HK-2 (cell line): ENCODE data around the gene OSCAR.

Experiments used
- DNase-seq: peaks from one replicate; pipeline ENCODE4 v3.0.0-alpha.2; 2018; ENCODE audit not compliant: unreplicated experiment

Gene OSCAR, protein sequence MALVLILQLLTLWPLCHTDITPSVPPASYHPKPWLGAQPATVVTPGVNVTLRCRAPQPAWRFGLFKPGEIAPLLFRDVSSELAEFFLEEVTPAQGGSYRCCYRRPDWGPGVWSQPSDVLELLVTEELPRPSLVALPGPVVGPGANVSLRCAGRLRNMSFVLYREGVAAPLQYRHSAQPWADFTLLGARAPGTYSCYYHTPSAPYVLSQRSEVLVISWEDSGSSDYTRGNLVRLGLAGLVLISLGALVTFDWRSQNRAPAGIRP

DNA sequence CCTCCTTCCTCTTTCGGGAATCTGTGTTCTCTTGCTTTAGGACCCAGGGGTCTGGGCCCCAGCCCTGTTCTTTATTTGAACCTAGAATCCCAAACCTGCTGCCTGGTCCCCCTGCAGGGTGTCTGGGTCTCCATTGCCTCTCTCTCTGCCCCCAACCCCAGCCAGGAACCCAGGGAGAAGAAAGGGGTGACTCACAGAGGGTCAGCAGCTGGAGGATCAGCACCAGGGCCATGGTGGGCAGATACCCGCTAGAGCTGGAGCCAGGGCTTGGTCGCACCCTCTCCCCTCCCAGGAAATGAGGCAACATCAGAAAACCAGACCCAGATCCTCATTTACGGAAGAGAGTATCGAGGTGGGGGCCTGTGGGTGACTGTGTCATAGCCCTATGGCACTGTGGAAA lies at the start of gene OSCAR:
Gene OSCAR (minus strand): TSS at position 243 of the 400 bp plus-strand sequence. CDS start 11 bp downstream, at position 232.
- DNase-seq: no peak

DNA sequence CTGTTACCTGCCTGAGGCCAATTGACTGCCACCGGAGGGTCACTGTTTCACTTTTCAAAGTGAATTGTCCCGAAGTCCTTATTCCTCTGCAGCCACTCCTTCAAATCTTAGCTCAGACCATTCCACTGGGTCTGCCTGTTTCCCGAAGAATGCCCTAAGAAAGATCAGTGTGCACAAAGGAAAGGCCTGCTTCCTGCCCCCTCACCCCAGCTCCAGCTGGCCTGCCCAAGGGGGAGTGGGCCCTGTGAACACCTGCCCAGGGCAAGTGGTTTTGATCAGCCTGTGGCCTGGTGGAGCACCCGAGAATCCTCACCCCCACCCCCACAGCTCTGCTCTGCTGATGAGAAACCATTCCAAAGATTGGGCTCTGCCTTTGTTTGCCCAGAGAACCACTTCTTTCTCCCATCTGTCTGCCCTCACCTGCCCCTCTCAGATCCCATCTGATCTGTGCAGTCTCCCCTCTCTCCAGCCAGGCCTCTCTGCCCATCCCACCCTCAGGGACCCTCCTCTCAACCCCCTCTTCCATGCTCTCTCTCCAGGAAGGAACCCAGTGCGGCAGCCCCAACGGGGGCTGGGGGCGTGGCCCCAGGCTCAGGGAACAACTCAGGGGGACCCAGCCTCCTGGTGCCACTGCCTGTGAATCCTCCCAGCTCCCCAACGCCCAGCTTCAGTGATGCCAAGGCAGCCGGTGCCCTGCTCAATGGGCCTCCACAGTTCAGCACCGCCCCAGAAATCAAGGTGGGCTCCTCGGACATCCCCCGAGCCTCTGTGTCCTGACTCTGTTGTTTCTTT lies 48.6 kb upstream of the OSCAR start:
- DNase-seq: no peak

DNA sequence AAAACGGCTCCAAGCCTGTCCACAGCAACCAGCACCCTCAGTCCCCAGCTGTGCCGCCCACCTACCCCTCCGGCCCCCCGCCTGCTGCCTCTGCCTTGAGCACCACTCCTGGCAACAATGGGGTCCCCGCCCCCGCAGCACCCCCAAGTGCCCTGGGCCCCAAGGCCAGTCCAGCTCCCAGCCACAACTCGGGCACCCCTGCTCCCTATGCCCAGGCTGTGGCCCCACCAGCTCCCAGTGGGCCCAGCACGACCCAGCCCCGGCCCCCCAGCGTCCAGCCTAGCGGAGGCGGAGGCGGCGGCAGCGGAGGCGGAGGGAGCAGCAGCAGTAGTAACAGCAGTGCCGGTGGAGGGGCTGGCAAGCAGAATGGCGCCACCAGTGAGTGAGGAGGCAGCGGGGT lies 47.6 kb upstream of the OSCAR start:
- DNase-seq: no peak

DNA sequence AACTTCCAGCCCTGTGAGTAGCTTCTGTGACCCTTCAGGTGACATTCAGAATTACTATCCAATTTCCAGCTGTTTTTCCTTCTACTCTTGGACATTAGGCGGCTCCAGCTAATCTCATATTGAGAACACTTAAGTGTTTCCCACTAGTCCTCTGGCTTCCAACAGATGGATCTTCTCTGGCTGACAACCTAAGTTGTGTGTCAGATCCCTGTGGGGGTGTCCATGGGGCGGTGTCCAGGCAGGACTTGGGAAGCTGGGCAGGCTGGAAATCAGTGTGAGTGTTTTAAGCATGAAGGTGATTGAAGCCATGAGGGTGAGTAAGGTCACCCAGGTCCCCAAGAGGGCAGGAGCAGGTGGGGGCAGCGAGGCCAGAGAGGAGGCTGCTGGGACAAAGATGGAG lies 47.1 kb upstream of the OSCAR start:
- DNase-seq: no peak

DNA sequence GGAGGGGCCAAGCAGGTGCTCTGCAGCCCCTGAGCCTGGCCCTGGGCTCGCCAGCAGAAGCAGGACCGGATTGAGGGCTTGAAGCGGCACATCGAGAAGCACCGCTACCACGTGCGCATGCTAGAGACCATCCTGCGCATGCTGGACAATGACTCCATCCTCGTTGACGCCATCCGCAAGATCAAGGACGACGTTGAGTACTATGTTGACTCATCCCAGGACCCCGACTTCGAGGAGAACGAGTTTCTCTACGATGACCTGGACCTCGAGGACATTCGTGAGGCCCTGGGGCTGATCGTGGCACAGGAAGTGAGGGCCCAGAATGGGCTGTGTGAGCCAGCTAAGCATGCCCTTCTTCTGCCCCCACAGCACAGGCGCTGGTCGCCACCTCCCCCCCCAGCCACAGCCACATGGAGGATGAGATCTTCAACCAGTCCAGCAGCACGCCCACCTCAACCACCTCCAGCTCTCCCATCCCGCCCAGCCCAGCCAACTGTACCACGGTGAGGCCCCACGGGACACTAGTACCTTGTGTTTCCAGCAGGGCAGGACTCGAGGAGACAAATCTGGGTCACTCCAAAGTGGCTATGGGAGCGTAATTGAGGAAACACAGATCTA lies 45.0 kb upstream of the OSCAR start:
- no peak for DNase-seq

DNA sequence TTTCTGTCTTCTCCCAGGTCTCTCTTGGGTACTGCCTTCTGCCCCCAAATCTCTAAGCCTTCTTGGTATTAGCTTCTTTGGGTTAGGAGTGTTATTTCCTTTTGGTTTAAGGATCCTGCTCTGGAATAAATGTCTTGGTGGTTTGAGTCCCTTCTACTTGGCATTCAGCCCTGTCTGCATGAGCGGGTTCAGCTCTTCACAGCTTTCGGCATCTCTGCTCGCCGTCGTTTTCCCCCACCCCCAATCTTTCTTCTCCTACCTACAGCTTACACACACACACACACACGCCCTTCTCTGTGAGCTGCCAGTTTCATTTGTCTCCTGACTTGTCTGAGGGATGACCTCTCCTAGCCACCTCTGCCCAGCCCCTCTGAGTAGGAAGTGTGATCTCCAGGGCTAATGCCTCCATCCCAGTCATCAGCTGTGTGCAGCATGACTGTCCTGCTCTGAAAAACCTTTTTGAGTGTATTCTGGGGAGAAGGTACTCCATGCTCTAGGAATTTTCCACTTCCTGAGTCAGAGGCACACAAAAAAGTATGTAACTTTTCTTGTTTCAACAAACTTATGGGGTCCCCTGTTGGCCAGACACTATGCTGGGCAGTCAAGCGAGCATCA lies 41.7 kb upstream of the OSCAR start:
- DNase-seq: no peak

DNA sequence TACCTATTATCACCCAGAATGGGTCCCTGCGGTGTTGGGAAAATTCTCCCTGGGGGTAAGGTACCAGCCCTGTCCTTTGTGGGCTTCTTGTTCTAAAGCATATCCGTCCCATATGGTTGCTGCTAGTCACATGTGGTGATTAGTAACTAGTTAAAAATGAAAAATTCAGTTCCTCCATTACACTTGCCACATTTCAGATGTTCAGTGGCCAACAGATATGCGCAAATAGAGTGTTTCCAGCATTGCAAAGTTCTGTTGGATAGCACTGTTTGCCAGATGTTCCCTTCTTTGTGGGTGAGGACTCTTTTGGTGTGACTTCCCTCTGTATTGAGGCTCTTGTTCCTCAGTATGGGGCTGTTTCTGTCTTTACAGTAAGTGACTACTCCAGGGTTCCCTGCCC lies 40.8 kb upstream of the OSCAR start:
- no peak for DNase-seq

DNA sequence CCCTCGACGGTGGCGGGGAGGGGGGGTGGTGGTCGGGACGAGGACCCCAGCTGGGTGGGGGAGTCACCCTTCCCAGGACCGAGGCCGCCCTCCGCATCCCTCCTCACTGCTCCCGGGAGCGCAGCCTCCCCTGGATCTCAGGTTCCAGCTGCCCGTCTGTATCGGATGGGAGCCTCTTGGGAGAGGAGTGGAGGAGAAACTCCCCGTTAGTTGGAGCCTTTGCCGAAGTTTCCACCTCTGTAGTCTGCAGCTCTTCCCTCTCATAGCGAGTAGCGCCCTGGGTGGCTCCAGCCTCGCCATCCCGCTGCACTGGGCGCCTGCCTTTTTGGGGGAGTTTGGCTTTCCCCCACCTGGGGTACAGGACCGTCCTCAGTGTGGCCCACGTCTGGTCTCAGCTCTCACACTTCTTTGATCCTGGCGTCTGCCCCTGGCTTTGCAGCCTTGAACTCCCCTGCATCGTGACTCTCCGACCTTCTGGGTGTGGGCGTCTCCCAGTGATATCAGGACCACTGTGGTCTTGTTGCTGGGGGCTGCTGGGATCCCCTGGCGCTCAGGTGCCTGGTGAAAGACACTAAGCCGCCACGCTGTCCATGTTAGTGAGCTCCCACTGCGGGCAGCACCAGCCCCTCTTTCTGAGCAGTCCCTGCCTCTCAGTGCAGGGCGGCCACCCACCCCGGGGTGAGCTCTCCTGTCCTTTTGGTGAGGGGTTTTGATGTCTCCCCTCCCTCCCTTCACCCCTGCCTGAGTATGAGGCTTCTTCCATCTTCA lies 38.1 kb upstream of the OSCAR start:
- DNase-seq: no peak

DNA sequence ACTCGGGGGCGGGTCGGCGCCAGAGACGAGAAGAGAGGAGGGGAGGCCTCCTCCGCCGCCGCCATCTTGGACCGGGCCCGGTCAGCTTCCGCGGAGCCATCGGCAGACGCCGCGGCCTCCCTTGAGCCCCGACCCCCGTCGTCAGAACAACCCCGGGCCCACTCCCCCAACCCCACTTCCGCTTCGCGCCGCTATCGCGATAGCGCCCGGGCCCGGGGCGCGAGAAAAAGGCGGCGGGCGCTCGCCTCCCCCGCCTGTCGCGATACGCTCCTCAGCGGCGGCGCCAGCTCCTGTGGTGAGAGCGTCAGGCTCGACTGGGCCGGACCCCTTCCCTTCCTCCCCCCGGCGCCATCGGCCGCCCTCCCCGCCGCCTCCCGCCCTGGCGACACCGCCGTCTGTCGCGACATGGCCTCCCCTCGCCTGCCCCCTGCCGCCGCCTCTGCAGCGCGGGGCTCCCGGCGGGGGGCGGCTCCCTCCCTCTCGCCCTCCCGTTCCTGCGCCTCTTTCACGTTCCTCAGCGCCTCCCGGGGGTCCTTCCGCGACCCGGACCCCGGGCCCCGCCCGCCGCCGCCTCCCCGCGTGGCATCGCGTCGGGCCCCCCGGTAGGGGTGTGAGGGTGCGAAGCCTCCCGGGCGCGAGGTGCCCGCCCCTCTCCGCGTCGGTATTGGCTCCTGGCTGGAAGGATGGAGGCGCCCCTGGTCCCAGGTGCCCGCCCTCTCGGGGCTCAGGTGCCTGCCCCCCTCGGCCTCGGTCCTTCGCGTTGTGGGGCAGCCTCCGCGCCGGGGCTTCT lies 37.3 kb upstream of the OSCAR start, which contains the start of gene CNOT3:
Gene CNOT3 (plus strand): TSS at position 64 of the 790 bp plus-strand sequence. CDS start 5,217 bp downstream, outside the sequence.
- no peak for DNase-seq

DNA sequence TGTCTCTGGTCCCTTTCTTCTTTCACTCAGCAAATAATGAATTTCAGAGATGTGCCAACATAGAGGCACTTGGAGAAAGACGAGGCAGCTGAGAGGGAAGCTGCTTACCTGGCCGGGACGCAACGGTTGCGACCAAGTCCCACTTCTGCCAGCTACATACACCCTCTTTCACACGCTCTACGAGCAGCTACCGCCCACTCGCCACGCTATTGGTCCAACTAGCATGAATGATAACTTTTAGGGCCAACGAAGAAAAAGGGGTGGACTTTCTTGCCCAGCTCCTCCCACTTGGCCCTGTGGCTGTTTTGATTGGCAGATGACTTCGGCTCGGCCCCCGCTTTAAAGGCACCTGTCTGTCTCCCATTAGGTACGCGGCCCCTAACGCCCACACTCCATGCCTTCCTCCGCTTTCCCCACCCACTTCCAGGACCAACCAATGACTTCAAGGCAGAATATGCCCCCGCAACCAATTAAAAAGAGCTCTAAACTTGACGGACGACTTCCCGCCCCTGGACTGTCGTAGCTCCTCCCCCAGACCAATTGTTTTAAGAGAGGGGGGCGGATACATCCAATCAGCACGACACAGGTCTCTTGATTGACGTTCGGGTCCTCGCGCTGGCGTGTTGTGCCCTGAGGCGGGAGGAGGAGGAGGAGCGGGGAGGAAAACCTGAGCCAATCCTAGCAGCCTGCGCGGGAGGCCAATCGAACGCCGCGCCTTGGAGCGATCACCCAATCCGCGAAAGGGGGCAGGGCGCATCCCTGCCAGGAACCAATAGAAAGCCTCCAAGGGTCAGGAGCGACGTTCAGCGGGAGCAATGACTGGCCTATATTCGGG lies 36.5 kb upstream of the OSCAR start:
- DNase-seq: peak; percentile 100

DNA sequence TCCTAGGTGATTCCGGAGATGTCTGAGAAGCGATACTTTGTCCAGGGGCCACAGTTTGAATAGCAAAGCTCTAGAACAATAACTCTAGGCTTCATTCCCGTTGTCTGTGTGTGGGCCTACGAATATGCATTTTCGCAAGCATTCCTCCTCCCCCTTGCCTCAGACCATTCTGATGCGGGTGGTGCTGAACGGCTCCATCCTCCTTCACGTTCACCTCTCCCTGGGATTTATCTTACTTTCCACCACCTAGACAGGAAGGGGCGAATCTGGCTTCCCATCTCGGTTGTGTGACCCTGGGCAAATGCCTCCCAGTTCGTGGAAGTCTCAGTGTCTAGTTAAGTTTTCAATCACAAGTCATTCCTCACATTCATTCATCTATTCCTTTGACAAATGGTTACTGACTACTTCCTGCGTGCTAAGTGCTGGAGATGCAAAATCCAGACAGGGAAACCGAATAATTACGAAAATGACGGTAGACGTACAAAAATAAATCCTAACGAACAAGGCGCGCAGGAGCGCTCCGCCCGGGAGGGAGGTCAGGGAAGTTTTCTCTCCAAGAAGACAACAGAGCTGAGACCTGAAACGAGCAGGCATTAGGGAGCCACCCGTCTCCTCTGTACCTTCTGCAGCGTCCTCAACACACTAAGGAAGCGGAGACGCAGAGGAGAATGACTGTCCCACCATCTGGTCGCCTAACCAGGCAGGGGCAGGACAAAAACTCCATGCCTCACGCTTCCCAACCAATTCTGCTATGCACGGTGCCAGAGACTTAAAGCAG lies 35.7 kb upstream of the OSCAR start:
- DNase-seq: no peak

DNA sequence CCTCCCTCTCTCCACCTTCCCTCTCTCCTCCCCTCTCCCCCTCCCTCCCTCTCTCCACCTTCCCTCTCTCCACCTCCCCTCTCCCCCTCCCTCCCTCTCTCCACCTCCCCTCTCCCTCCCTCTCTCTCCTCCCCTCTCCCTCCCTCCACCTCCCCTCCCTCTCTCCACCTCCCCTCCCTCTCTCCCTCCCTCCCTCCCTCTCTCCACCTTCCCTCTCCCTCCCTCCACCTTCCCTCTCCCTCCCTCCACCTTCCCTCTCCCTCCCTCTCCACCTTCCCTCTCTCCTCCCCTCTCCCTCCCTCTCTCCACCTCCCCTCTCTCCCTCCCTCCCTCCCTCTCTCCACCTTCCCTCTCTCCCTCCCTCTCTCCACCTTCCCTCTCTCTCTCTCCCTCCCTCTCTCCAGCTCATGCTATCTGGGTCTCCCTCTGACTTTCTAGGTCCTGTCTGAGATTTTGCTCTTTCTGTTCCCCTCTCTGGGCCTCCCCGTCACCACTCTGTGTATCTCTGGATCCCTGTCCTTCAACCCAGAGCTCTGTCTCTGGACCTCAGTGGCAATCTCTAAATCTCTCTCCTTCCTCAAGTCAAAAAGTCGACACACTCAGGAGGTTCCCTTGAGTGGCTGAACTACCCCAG lies 33.5 kb upstream of the OSCAR start:
- DNase-seq: no peak

DNA sequence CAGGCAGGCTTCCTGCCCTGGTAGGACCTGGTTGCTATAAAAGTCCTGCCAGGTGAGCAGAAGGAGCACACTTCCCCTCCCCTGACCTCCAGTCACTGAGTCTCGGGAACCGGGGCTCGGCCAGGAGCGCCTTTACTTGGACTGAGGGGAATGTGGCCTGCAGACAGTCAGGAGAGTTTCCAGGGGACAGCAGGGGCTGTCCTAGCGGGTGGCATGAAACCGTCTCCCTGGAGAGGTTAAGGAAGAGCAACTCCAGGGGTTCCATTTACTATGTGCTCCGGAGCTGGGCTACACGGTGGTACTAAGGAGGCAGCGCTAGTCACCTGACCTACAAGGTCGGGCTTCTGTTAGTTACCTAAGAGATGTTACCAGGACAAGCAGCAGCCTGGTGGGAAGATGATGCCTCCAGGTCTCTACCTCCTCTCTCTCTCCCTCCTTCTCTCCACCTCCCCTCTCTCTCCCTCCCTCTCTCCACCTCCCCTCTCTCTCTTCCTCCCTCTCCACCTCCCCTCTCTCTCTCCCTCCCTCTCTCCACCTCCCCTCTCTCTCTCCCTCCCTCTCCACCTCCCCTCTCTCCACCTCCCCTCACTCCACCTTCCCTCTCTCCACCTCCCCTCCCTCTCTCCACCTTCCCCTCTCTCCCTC lies 32.8 kb upstream of the OSCAR start:
- no peak for DNase-seq

DNA sequence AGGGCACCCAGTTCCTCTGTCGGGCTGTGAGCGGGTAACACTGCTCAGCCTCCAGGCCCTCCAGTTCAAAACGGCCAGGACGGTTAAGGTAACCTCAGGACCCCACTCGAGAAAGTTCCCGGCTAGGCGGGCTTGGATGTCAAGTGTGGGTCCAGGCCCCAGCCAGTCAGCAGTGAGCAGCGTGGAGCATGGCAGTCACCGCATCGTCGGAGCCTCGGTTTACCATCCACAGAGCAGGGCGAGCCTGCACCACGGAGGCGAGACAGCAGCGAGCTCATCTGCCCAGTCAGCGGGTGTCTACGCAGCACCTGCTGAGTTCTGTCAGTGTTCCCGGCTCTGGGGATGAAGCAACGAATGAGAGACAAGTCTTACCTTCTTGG lies 29.0 kb upstream of the OSCAR start:
- no peak for DNase-seq

DNA sequence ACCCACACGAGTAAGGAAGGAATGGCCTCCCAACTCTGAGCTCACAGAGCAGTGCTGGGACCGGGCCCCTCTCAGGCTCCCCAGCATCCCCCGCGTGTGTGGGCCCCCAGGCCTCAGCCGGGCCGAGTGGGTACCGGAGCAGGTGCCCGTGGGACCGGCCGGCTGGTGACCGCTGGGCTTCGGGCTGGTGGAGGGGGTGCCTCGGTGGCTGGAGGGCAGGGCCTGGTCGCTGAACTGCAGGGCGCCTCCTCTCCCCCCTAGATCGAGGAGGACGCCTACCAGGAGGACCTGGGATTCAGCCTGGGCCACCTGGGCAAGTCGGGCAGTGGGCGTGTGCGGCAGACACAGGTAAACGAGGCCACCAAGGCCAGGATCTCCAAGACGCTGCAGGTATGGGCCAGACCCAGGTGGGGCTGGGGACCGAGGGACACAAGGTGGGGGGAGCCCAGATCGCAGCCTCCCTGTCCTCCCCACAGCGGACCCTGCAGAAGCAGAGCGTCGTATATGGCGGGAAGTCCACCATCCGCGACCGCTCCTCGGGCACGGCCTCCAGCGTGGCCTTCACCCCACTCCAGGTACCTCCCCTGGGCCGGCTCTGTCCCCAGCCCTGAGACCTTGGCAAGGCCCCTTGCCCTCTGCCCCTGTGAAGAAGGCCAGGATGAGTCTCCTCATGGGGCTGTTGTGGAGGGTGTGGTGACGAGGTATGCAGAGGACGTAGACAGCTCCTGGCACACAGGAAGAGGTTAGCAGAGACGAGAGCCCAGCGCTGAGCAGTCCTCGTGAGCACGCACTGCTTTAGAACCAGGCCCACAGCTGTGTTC lies 28.4 kb upstream of the OSCAR start:
- no peak for DNase-seq

DNA sequence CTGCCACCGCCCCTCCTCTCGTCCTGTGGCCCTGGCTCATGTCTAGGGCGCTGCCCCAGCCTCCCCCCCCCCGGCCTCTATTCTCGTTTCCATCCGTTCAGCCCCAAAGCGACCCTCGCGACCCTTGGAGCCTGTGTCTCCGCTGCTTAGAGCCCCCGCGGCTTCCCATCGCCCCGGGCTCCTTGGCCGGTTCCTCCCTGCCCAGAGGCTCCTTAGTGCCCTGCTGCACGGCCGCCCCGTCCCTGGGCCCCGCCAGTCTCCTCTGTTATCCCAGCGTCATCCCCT lies 27.8 kb upstream of the OSCAR start:
- no peak for DNase-seq

DNA sequence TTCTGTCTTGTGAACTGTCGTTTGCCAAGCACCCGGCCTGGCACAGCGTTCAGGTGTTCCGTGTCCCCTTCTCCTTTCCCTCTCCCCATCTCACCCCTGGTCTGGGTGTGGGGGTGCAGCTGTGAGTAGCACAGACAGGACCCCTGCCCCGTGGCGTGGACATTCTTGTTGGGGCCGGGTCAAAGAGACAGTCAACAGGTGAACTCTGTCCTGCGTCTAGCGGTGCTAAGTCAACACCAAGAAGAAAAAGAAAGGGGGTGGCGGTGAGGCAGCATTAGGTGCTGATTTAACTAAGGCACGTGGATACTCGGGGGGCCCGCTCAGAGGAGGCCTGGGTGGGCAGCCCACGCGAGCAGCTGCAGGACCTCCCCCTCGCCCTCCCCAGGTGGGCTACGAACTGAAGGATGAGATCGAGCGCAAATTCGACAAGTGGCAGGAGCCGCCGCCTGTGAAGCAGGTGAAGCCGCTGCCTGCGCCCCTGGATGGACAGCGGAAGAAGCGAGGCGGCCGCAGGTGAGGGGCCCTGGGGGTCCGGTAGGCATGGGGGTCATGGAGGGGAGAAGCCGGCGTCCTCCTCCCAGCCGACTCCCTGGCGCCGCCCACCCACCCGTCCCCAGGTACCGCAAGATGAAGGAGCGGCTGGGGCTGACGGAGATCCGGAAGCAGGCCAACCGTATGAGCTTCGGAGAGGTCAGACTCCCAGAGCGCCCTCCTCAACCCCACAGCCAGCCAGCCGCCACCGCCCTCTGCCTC lies 27.3 kb upstream of the OSCAR start:
- DNase-seq: no peak
